ENCODE results near the gene ABCC1.

The ABCC1 gene

GRCh38 chr16:16082255-16082654, 132.8 kb downstream of the ABCC1 start:
- no peaks in the 10 kb centered on the region for H3K4me1 ChIP-seq (ENCODE audit: insufficient read depth, low read length)
- H3K27me3 ChIP-seq (ENCODE audit: insufficient read depth, low read length) = no peaks in the 10 kb centered on the region
- H3K4me3 ChIP-seq (ENCODE audit: low read length) = no peak overlapping the region
- no peak overlapping the region for H3K9ac ChIP-seq (ENCODE audit: low read depth, low read length)
- no peak overlapping the region for H3K27ac ChIP-seq (ENCODE audit: low read length)
- peaks cover 8% of the 10 kb centered on the region; the same call in 1 of the 2 replicates for H3K9me3 ChIP-seq (ENCODE audit: insufficient read depth, low read depth, low read length)
- H3K36me3 ChIP-seq (ENCODE audit: insufficient read depth, low read depth, low read length) = peaks cover 92% of the 10 kb centered on the region

GRCh38 chr16:16083421-16084156, 134.2 kb downstream of the ABCC1 start:
- H3K9me3 ChIP-seq (ENCODE audit: insufficient read depth, low read depth, low read length) = peaks cover 8% of the 10 kb centered on the region; the same call in 1 of the 2 replicates
- no peak overlapping the region for H3K4me3 ChIP-seq (ENCODE audit: low read length)
- no peak overlapping the region for H3K27ac ChIP-seq (ENCODE audit: low read length)
- H3K36me3 ChIP-seq (ENCODE audit: insufficient read depth, low read depth, low read length) = peaks cover 95% of the 10 kb centered on the region
- no peak overlapping the region for H3K9ac ChIP-seq (ENCODE audit: low read depth, low read length)
- H3K27me3 ChIP-seq (ENCODE audit: insufficient read depth, low read length) = no peaks in the 10 kb centered on the region
- no peaks in the 10 kb centered on the region for H3K4me1 ChIP-seq (ENCODE audit: insufficient read depth, low read length)

GRCh38 chr16:16084874-16085273, 135.5 kb downstream of the ABCC1 start:
- no peaks in the 10 kb centered on the region for H3K4me1 ChIP-seq (ENCODE audit: insufficient read depth, low read length)
- no peak overlapping the region for H3K4me3 ChIP-seq (ENCODE audit: low read length)
- H3K27ac ChIP-seq (ENCODE audit: low read length) = no peak overlapping the region
- H3K36me3 ChIP-seq (ENCODE audit: insufficient read depth, low read depth, low read length) = peaks cover 89% of the 10 kb centered on the region
- peaks cover 8% of the 10 kb centered on the region; the same call in 1 of the 2 replicates for H3K9me3 ChIP-seq (ENCODE audit: insufficient read depth, low read depth, low read length)
- H3K9ac ChIP-seq (ENCODE audit: low read depth, low read length) = no peak overlapping the region
- no peaks in the 10 kb centered on the region for H3K27me3 ChIP-seq (ENCODE audit: insufficient read depth, low read length)

GRCh38 chr16:16086653-16087446, 137.4 kb downstream of the ABCC1 start:
- Histone ChIP-seq H3K27me3 (ENCODE audit: insufficient read depth, low read length) (no peaks in the 10 kb centered on the region), H3K4me1 (ENCODE audit: insufficient read depth, low read length) (no peaks in the 10 kb centered on the region), H3K9ac (ENCODE audit: low read depth, low read length) (no peak overlapping the region), H3K36me3 (ENCODE audit: insufficient read depth, low read depth, low read length) (peaks cover 89% of the 10 kb centered on the region), H3K27ac (ENCODE audit: low read length) (no peak overlapping the region), H3K4me3 (ENCODE audit: low read length) (no peak overlapping the region), H3K9me3 (ENCODE audit: insufficient read depth, low read depth, low read length) (peaks cover 8% of the 10 kb centered on the region; the same call in 1 of the 2 replicates)

- no peak overlapping the region for H3K9ac ChIP-seq (ENCODE audit: low read depth, low read length)
- H3K27ac ChIP-seq (ENCODE audit: low read length) = no peak overlapping the region
- H3K27me3 ChIP-seq (ENCODE audit: insufficient read depth, low read length) = no peaks in the 10 kb centered on the region
- H3K36me3 ChIP-seq (ENCODE audit: insufficient read depth, low read depth, low read length) = peaks cover 78% of the 10 kb centered on the region
- H3K4me1 ChIP-seq (ENCODE audit: insufficient read depth, low read length) = peaks cover 2% of the 10 kb centered on the region; the same call in 1 of the 2 replicates
- H3K4me3 ChIP-seq (ENCODE audit: low read length) = no peak overlapping the region
- H3K9me3 ChIP-seq (ENCODE audit: insufficient read depth, low read depth, low read length) = no peaks in the 10 kb centered on the region
These were observed 140.8 kb downstream of the ABCC1 start for GRCh38 chr16:16090238-16090637.

GRCh38 chr16:16092925-16093627, 143.7 kb downstream of the ABCC1 start:
- Histone ChIP-seq H3K9ac (ENCODE audit: low read depth, low read length) (no peak overlapping the region; the same call in 1 of the 2 replicates), H3K36me3 (ENCODE audit: insufficient read depth, low read depth, low read length) (peaks cover 69% of the 10 kb centered on the region), H3K4me3 (ENCODE audit: low read length) (no peak overlapping the region), H3K9me3 (ENCODE audit: insufficient read depth, low read depth, low read length) (no peaks in the 10 kb centered on the region), H3K27me3 (ENCODE audit: insufficient read depth, low read length) (no peaks in the 10 kb centered on the region), H3K27ac (ENCODE audit: low read length) (no peak overlapping the region), H3K4me1 (ENCODE audit: insufficient read depth, low read length) (peaks cover 2% of the 10 kb centered on the region; the same call in 1 of the 2 replicates)

- H3K9ac ChIP-seq (ENCODE audit: low read depth, low read length) = no peak overlapping the region; the same call in 1 of the 2 replicates
- H3K27ac ChIP-seq (ENCODE audit: low read length) = no peak overlapping the region
- H3K9me3 ChIP-seq (ENCODE audit: insufficient read depth, low read depth, low read length) = no peaks in the 10 kb centered on the region
- H3K36me3 ChIP-seq (ENCODE audit: insufficient read depth, low read depth, low read length) = peaks cover 68% of the 10 kb centered on the region
- H3K4me1 ChIP-seq (ENCODE audit: insufficient read depth, low read length) = peaks cover 2% of the 10 kb centered on the region; the same call in 1 of the 2 replicates
- H3K4me3 ChIP-seq (ENCODE audit: low read length) = no peak overlapping the region
- no peaks in the 10 kb centered on the region for H3K27me3 ChIP-seq (ENCODE audit: insufficient read depth, low read length)
These were observed 144.4 kb downstream of the ABCC1 start for GRCh38 chr16:16093628-16094332.

- H3K27me3 ChIP-seq (ENCODE audit: insufficient read depth, low read length) = no peaks in the 10 kb centered on the region
- no peak overlapping the region for H3K27ac ChIP-seq (ENCODE audit: low read length)
- H3K4me3 ChIP-seq (ENCODE audit: low read length) = no peak overlapping the region
- no peaks in the 10 kb centered on the region for H3K9me3 ChIP-seq (ENCODE audit: insufficient read depth, low read depth, low read length)
- peaks cover 2% of the 10 kb centered on the region; the same call in 1 of the 2 replicates for H3K4me1 ChIP-seq (ENCODE audit: insufficient read depth, low read length)
- H3K9ac ChIP-seq (ENCODE audit: low read depth, low read length) = no peak overlapping the region
- peaks cover 74% of the 10 kb centered on the region for H3K36me3 ChIP-seq (ENCODE audit: insufficient read depth, low read depth, low read length)
These were observed 146.2 kb downstream of the ABCC1 start for GRCh38 chr16:16095646-16096045.

- peaks cover 2% of the 10 kb centered on the region; the same call in 1 of the 2 replicates for H3K4me1 ChIP-seq (ENCODE audit: insufficient read depth, low read length)
- H3K27ac ChIP-seq (ENCODE audit: low read length) = no peak overlapping the region
- no peaks in the 10 kb centered on the region for H3K27me3 ChIP-seq (ENCODE audit: insufficient read depth, low read length)
- peaks cover 68% of the 10 kb centered on the region for H3K36me3 ChIP-seq (ENCODE audit: insufficient read depth, low read depth, low read length)
- no peak overlapping the region for H3K9ac ChIP-seq (ENCODE audit: low read depth, low read length)
- no peaks in the 10 kb centered on the region for H3K9me3 ChIP-seq (ENCODE audit: insufficient read depth, low read depth, low read length)
- H3K4me3 ChIP-seq (ENCODE audit: low read length) = no peak overlapping the region
These were observed 146.9 kb downstream of the ABCC1 start for GRCh38 chr16:16096121-16096857.

- Histone ChIP-seq H3K27ac (ENCODE audit: low read length) (no peak overlapping the region), H3K9ac (ENCODE audit: low read depth, low read length) (no peak overlapping the region), H3K36me3 (ENCODE audit: insufficient read depth, low read depth, low read length) (peaks cover 68% of the 10 kb centered on the region), H3K4me3 (ENCODE audit: low read length) (no peak overlapping the region), H3K27me3 (ENCODE audit: insufficient read depth, low read length) (no peaks in the 10 kb centered on the region), H3K9me3 (ENCODE audit: insufficient read depth, low read depth, low read length) (no peaks in the 10 kb centered on the region), H3K4me1 (ENCODE audit: insufficient read depth, low read length) (peaks cover 2% of the 10 kb centered on the region; the same call in 1 of the 2 replicates)
These were observed 147.4 kb downstream of the ABCC1 start for GRCh38 chr16:16096858-16097213.

Measured in iPS-20b (cell line).